HG02970 (cell line): ENCODE measurements around the gene TRIM29.
"Not testable (repeated sequence)": the region's sequence is repeated elsewhere in the genome, so short reads cannot be mapped to it uniquely, and the experiment has no call there.

Experiments used
- ATAC-seq: cut with Tn5 transposase; IDR thresholded peaks from one replicate; pipeline ENCODE4 v1.9.1; 2021; ENCODE audit warnings: mild to moderate bottlenecking, moderate library complexity, moderate number of reproducible peaks; ENCODE audit not compliant: unreplicated experiment, low FRiP score

TRIM29 gene

GRCh38 chr11:120173019-120173705 is 35.2 kb upstream of the TRIM29 start:
- ATAC-seq, result no peak

- ATAC-seq, result no peak
Measured at GRCh38 chr11:120172054-120172911, 34.4 kb upstream of the TRIM29 start.

- ATAC-seq, result no peak
Measured at GRCh38 chr11:120170741-120171261, 32.9 kb upstream of the TRIM29 start.

- no peak for ATAC-seq
Measured at GRCh38 chr11:120169981-120170698, 32.2 kb upstream of the TRIM29 start.

- ATAC-seq, result no peak
Measured at GRCh38 chr11:120168960-120169681, 31.2 kb upstream of the TRIM29 start.

GRCh38 chr11:120168108-120168959 is 30.4 kb upstream of the TRIM29 start:
- no peak for ATAC-seq

- no peak for ATAC-seq
Measured at GRCh38 chr11:120167659-120168058, 29.7 kb upstream of the TRIM29 start.

GRCh38 chr11:120160436-120160835 is 22.5 kb upstream of the TRIM29 start:
- ATAC-seq, result no peak

- no peak for ATAC-seq
Measured at GRCh38 chr11:120153221-120153620, 15.3 kb upstream of the TRIM29 start.

- no peak for ATAC-seq
Measured at GRCh38 chr11:120151536-120151935, 13.6 kb upstream of the TRIM29 start.

GRCh38 chr11:120149246-120149645 is 11.3 kb upstream of the TRIM29 start:
- ATAC-seq, result no peak

GRCh38 chr11:120147950-120148270 is 10.0 kb upstream of the TRIM29 start:
- ATAC-seq, result no peak

GRCh38 chr11:120147094-120147949 is 9.4 kb upstream of the TRIM29 start:
- no peak for ATAC-seq

GRCh38 chr11:120146413-120147093 is 8.6 kb upstream of the TRIM29 start:
- ATAC-seq, result no peak

- ATAC-seq, result no peak
Measured at GRCh38 chr11:120144501-120144900, 6.6 kb upstream of the TRIM29 start.

GRCh38 chr11:120143472-120143871 is 5.6 kb upstream of the TRIM29 start:
- ATAC-seq, result not testable (repeated sequence)

GRCh38 chr11:120142441-120143100 is 4.7 kb upstream of the TRIM29 start:
- no peak for ATAC-seq
